Stimulated activated CD8-positive, alpha-beta memory T cell treated with anti-CD3 and anti-CD28 coated beads, Interleukin-4, amount 100 ng/mL, for 24 hours (primary cell): ENCODE measurements around the gene RASSF8.

ENCODE experiments used
- DNase-seq: peaks from one replicate; pipeline ENCODE4 v3.0.0-alpha.2; 2020; ENCODE audit warnings: low read depth

The RASSF8 gene

DNA sequence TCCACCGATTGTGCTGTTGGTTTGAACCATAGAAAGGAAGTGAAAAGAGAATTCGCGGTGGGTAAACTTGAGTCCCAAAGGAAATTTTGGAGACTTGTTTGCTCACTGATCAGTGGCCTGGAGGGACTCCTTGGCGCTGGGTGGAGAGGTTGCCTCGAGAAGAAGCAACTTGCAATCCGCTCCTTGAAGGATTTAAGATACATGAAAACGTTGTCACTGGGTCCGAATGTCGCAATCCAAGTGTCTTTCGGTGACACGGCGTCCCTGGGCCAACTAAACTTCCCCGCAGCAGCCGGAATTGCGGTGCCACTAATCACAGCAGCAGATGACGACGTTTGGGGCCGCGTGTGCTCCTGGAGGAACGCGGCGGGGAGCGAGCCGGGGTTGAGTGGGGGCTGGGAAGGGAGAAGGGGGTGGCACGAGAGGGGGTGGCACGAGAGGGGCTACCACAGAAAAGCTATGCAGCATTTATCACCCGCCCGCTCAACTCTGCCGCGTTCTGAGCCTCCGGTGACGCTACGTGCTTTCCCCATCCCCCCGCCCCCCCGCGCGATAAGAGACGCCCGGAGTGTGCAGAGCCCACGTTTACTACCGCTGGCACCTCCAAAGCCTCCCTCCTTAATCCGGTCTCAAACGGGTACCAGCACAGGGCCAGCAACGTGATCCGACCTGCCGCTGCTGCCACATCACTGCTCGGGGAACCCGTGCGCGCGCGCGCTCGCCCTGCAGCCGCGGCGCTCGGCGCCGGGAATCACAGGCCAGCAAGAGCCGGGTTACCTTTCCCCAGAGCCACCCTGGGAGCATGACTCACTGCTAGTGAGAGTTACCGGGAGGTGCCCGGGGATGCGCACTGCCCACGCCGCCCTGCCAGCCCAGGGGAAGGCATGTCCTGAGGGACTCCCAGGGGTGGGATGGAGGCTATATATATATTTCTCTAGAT is 167.2 kb downstream of the RASSF8 start:
- no peak for DNase-seq

DNA sequence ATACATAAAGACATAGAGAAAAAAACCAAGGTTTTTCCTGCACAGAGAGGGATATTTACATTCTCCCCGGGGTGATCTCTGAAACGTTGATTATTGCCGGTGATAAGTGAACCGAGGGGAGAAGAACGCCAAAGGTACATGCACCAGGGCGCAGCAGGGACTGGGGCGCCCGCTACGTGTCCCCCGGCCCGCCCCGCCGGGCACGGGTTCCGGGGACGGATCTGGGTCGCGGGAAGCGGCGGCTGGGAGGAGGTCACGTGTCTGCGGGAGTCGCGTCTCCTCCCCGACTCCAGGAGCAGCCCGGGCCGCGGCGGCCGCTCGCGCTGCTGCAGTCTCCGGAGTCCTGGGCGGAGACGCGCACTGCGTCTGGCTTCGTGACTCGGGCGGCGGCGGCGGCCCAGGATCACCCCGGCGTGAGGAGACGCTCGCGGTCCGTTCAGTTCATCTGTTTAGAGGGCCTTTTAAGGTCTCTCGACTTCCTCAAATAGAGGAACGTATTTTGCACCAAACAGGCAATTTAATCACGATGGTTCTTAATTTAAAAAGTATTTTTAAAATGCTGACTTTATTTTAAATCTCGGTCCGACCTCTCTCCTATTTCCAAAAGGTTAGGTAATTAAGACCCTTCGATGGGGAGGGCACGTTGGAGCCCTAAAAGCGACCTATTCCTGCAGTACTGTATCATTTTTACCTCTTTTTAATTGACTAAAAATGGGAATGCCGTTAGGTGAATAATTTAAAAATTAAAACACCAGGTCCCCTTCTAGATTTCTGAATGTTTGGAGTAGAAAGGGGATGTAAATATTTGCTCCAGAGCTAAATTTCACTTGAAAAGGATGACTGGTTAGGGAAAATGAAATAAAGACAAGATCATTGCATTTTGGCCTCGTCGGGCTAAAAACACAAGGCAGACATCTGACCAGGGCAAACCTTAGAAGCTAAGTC is 168.1 kb downstream of the RASSF8 start:
- no peak for DNase-seq

DNA sequence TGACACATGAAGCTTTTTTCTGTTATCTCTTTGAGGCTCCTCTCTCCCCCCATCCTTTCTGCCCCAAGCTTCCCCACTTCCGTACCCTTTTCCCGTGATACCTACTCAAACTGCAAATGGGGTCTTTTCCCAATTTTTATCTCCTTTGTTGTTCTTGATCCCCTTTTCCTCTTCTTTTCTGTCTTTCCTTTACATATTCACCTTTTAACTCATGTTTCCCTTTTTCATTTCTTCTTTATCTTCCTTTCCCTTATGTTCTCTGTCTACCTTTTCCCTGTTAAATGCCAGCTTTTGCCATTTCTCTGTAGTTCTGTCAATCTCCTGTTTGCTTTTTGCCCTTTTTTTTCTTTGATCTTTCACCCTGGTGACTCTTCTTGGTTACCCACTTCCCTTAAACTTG is 168.9 kb downstream of the RASSF8 start:
- no peak for DNase-seq

DNA sequence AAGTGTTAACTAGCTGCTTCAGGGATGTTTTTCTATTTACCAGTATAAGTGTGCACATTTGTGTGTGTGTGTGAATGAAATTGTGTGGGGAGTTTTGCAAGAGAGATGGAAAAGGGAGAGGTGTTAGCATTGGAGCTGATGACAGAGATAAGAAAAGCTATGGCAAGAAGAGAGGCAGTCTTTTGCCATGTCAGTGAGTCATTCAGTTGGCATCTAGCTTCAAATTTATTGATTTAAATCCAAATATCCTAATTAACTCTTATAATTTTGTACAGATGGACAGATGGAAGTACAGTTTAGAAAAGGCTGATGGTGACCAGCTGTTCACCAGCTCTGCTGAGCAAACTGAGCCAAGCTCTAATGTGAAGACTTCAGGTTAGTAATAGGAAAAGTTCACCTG is 169.7 kb downstream of the RASSF8 start:
- no peak for DNase-seq
